Stimulated activated CD4-positive, alpha-beta T cell treated with anti-CD3 and anti-CD28 coated beads, Interleukin-4, amount 100 ng/mL, for 4 hours (primary cell): ENCODE results near the gene SDC3.
"Not testable (repeated sequence)": the region's sequence is repeated elsewhere in the genome, so short reads cannot be mapped to it uniquely, and the experiment has no call there.

Source experiments
- DNase-seq, 2 experiments: peaks; one replicate each; pipeline ENCODE4 v3.0.0-alpha.2; 2020

Gene SDC3

GRCh38 chr1:30908696-30909364 is at the start of gene SDC3:
Gene SDC3, minus strand, starts transcription at chr1:30908758. Its CDS starts 172 bp downstream, at chr1:30908586.
- peak in 1 of 2 experiments; percentile 11 for DNase-seq

- DNase-seq, result no peak
Observed at GRCh38 chr1:30957560-30958222, 49.1 kb upstream of the SDC3 start.

- no peak for DNase-seq
Observed at GRCh38 chr1:30955448-30956015, 47.0 kb upstream of the SDC3 start.

GRCh38 chr1:30953685-30954084 is 45.1 kb upstream of the SDC3 start:
- DNase-seq, result no peak

GRCh38 chr1:30952098-30952497 is 43.5 kb upstream of the SDC3 start:
- no peak for DNase-seq

- no peak for DNase-seq
Observed at GRCh38 chr1:30950700-30951099, 42.1 kb upstream of the SDC3 start.

- DNase-seq, result no peak
Observed at GRCh38 chr1:30950053-30950452, 41.5 kb upstream of the SDC3 start.

GRCh38 chr1:30949487-30949838 is 40.9 kb upstream of the SDC3 start:
- DNase-seq, result not testable (repeated sequence)

- DNase-seq, result not testable (repeated sequence)
Observed at GRCh38 chr1:30948813-30949486, 40.4 kb upstream of the SDC3 start.

GRCh38 chr1:30948278-30948677 is 39.7 kb upstream of the SDC3 start:
- DNase-seq, result no peak

GRCh38 chr1:30947212-30947611 is 38.7 kb upstream of the SDC3 start:
- DNase-seq, result no peak

- no peak for DNase-seq
Observed at GRCh38 chr1:30942326-30942963, 33.9 kb upstream of the SDC3 start.

GRCh38 chr1:30940541-30940940 is 32.0 kb upstream of the SDC3 start:
- DNase-seq, result no peak

GRCh38 chr1:30936541-30937171 is 28.1 kb upstream of the SDC3 start:
- no peak for DNase-seq

- DNase-seq, result not testable (repeated sequence)
Observed at GRCh38 chr1:30935758-30936157, 27.2 kb upstream of the SDC3 start.

GRCh38 chr1:30934613-30935012 is 26.1 kb upstream of the SDC3 start:
- no peak for DNase-seq

GRCh38 chr1:30933874-30934252 is 25.3 kb upstream of the SDC3 start:
- no peak for DNase-seq

- no peak for DNase-seq
Observed at GRCh38 chr1:30930631-30931173, 22.1 kb upstream of the SDC3 start.

GRCh38 chr1:30929944-30930525 is 21.5 kb upstream of the SDC3 start:
- DNase-seq, result no peak

- peak; percentile 28 to 36 for DNase-seq
Observed at GRCh38 chr1:30929135-30929889, 20.8 kb upstream of the SDC3 start.

GRCh38 chr1:30928789-30929134 is 20.2 kb upstream of the SDC3 start:
- no peak for DNase-seq

GRCh38 chr1:30928171-30928570 is 19.6 kb upstream of the SDC3 start:
- no peak for DNase-seq
